Measurements from ENCODE around the gene CERS1. TPM values are rescaled to one million over a fixed set of nuclear protein-coding genes. Genes with fewer than 3 reads are reported as not detected.

CERS1 gene
- total and polyA plus RNA-seq, 10 of the 15 experiments (the other 5 are each of a cell fraction or from before 2014, with no cell fraction given) = 0.19 TPM; not detected in 9

- no peak for TF ChIP-seq IRF5 (IDR thresholded peaks at IDR 0.05; ENCODE audit: borderline replicate concordance)
- no peak for TF ChIP-seq CHD4 (IDR thresholded peaks at IDR 0.05)
Measured at GRCh38 chr19:18900700-18901481, 4.9 kb upstream of the CERS1 start (continued).

- no peak for FAIRE-seq
- intact Hi-C loops (cut with micrococcal nuclease; ENCODE audit: unreplicated experiment) = no loop called here
- WGBS (ENCODE audit: insufficient coverage, insufficient replicate concordance, low lambda C conversion rate, missing lambda C conversion rate) = 95% methylated on average over 18 of the region's 20 CpGs
- H3K27me3 ChIP-seq (replicated peaks in 1 of 2; ENCODE audit: control insufficient read depth in 2 of 2, insufficient read depth in 2 of 2, low read length in 1 of 2) = peaks cover 2 to 3% of the 10 kb centered on the region in 2 experiments; a peak in 3 of 4 replicates
- SMC1A ChIA-PET (ENCODE audit: uncharacterized antibody, unreplicated experiment) = no interaction called here
- POLR2A ChIA-PET = no interaction called here
- no peaks in the 10 kb centered on the region for H3K79me2 ChIP-seq (ENCODE audit: control insufficient read depth, insufficient read depth, low read length)
- no peak for TF ChIP-seq E2F4 (IDR thresholded peaks at IDR 0.05; ENCODE audit: low read depth, low read length)
- RAD21 ChIA-PET (ENCODE audit: unreplicated experiment) = no interaction called here
- H3K27ac ChIP-seq (ENCODE audit: control insufficient read depth, insufficient read depth) = no peak overlapping the region
- no peak overlapping the region for H3K4me2 ChIP-seq (ENCODE audit: control insufficient read depth, insufficient read depth)
- H3K36me3 ChIP-seq (ENCODE audit: control insufficient read depth in 2 of 2, insufficient read depth in 2 of 2, low read length in 1 of 2) = peaks cover 2 to 6% of the 10 kb centered on the region in 2 experiments; a peak in 2 of 4 replicates
- in situ Hi-C loops (cut with MboI) = no loop called here
- H4K20me1 ChIP-seq (ENCODE audit: control insufficient read depth, insufficient read depth) = no peaks in the 10 kb centered on the region
- no TSS peak for BruUV-seq (replicated peaks)
- no peak overlapping the region for H2AFZ ChIP-seq (ENCODE audit: control insufficient read depth, low read depth, low read length)
- H3K4me3 ChIP-seq = no peak overlapping the region
- no peaks in the 10 kb centered on the region for H3K4me1 ChIP-seq (ENCODE audit: control insufficient read depth, insufficient read depth, low read length)
- no peak overlapping the region for H3K9ac ChIP-seq (ENCODE audit: control insufficient read depth, insufficient read depth, low read length)
- no peaks in the 10 kb centered on the region for H3K9me3 ChIP-seq (replicated peaks; ENCODE audit: control insufficient read depth, insufficient read depth, low read length)
- ATAC-seq = no peak; the same call in 2 of the 3 replicates
- CTCF ChIA-PET = no interaction called here
- no peak for DNase-seq (ENCODE audit: low read depth, low spot score)
Measured at GRCh38 chr19:18899624-18900560, 3.9 kb upstream of the CERS1 start.
